Panc1 (cell line): ENCODE results near the gene CMTR2. TPM values are rescaled to one million over a fixed set of nuclear protein-coding genes. Genes with fewer than 3 reads are reported as not detected.

ENCODE experiments used
- ATAC-seq: fragments of 200-7000 bp; cut with Tn5 transposase; 2 replicates; pipeline ENCODE4 v1.9.1; 2020; ENCODE audit warnings: mild to moderate bottlenecking, moderate library complexity
- BruUV-seq: library from RNA; stranded (reverse); fragments of 400-500 nt; replicated peaks from 2 replicates; lab custom pipeline; 2021; lab: Mats Ljungman, UMichigan
- CTCF ChIA-PET: fragments of 300-600 bp; sonication (Branson Sonifier 250); formaldehyde crosslinking; loops from one replicate; lab custom pipeline; 2022; ENCODE audit warnings: antibody characterized with exemption; lab: Charles Lee
- POLR2A ChIA-PET: fragments of 300-600 bp; sonication (Branson Sonifier 250); formaldehyde crosslinking; loops from one replicate; lab custom pipeline; 2022; ENCODE audit warnings: antibody characterized with exemption; lab: Charles Lee
- DNase-seq: peaks from one replicate; pipeline ENCODE4 v3.0.0-alpha.2; 2010; ENCODE audit warnings: low read depth, low spot score
- H3K27ac ChIP-seq: 2 replicates; pipeline ENCODE4 v1.5.1; 2011; ENCODE audit warnings: mild to moderate bottlenecking, low read length, inconsistent platforms
- H3K27me3 ChIP-seq: fragments of 200-500 bp; sonication (Bioruptor generic); 2 replicates; pipeline ENCODE4 v1.6.0; 2014; ENCODE audit warnings: low read length, inconsistent platforms; ENCODE audit not compliant: control insufficient read depth, insufficient read depth
- H3K36me3 ChIP-seq: fragments of 200-500 bp; sonication (Bioruptor generic); 2 replicates; pipeline ENCODE4 v1.5.1; 2014; ENCODE audit warnings: inconsistent platforms, mild to moderate bottlenecking, low read length, moderate library complexity; ENCODE audit not compliant: control insufficient read depth, insufficient read depth
- H3K4me1 ChIP-seq: 2 replicates; pipeline ENCODE4 v1.5.1; 2011; ENCODE audit warnings: inconsistent platforms, mild to moderate bottlenecking, low read length, moderate library complexity; ENCODE audit not compliant: control insufficient read depth, insufficient read depth
- H3K4me3 ChIP-seq, 2 experiments: 2 replicates each; pipeline ENCODE4 v1.5.1; 2011 to 2012; ENCODE audit warnings: low read depth in 2 of 2, low read length in 2 of 2, mild to moderate bottlenecking in 2 of 2, inconsistent platforms in 1 of 2, moderate library complexity in 1 of 2
- H3K9me3 ChIP-seq: fragments of 200-500 bp; sonication (Bioruptor generic); 2 replicates; pipeline ENCODE4 v1.5.1; 2014; ENCODE audit warnings: low read depth, mild to moderate bottlenecking, inconsistent platforms, low read length, moderate library complexity; ENCODE audit not compliant: control insufficient read depth, insufficient read depth
- CTCF ChIP-seq: fragments of 450-650 bp; IDR thresholded peaks from 2 replicates; pipeline ENCODE4 v1.5.1; 2017; ENCODE audit warnings: mild to moderate bottlenecking
- POLR2AphosphoS5 ChIP-seq: IDR thresholded peaks from 2 replicates; pipeline ENCODE4 v1.6.1; 2012; ENCODE audit warnings: mild to moderate bottlenecking, low read depth, low read length, moderate library complexity
- SIN3A ChIP-seq: IDR thresholded peaks from 2 replicates; pipeline ENCODE4 v1.6.1; 2012; ENCODE audit warnings: low read depth, mild to moderate bottlenecking, low read length, moderate library complexity, borderline replicate concordance; ENCODE audit not compliant: insufficient read depth
- TCF7L2 ChIP-seq: IDR thresholded peaks from 2 replicates; pipeline ENCODE4 v1.6.1; 2011; ENCODE audit warnings: mild to moderate bottlenecking, low read depth, low read length, inconsistent platforms
- in situ Hi-C: cut with HindIII; loops from 2 replicates; pipeline ENCODE4 v1.10.0; 2016; ENCODE audit warnings: low sequenced_read_pairs, low pct_unique_long_range_greater_than_20kb
- intact Hi-C: fragments of 100-400 bp; cut with micrococcal nuclease; formaldehyde crosslinking; loops from one replicate; pipeline ENCODE4 v1.10.0; 2022; ENCODE audit not compliant: unreplicated experiment
- total RNA-seq: library from RNA; stranded (reverse); gene quantifications from one replicate; pipeline ENCODE4 v1.2.1, GENCODE V29; 2021; ENCODE audit not compliant: unreplicated experiment
- TF ChIP-seq, protein P1 (sequence below), 2 experiments: IDR thresholded peaks; 2 replicates each; pipeline ENCODE4 v1.6.1; 2011 to 2012; ENCODE audit warnings: low read depth in 2 of 2, control low read depth in 1 of 2, low read length in 1 of 2, mild to moderate bottlenecking in 1 of 2, moderate library complexity in 1 of 2; ENCODE audit not compliant: insufficient read depth in 1 of 2

CMTR2 gene
- total RNA-seq, 1 experiment from 2014 or later = 12.5 TPM

- in situ Hi-C loops = no loop called here
- H3K27me3 ChIP-seq = no peaks in the 10 kb centered on the region; the same call in 1 of the 2 replicates
- TF ChIP-seq POLR2AphosphoS5 (no peak), CTCF (no peak), TCF7L2 (no peak)
- TF ChIP-seq, protein P1, sequence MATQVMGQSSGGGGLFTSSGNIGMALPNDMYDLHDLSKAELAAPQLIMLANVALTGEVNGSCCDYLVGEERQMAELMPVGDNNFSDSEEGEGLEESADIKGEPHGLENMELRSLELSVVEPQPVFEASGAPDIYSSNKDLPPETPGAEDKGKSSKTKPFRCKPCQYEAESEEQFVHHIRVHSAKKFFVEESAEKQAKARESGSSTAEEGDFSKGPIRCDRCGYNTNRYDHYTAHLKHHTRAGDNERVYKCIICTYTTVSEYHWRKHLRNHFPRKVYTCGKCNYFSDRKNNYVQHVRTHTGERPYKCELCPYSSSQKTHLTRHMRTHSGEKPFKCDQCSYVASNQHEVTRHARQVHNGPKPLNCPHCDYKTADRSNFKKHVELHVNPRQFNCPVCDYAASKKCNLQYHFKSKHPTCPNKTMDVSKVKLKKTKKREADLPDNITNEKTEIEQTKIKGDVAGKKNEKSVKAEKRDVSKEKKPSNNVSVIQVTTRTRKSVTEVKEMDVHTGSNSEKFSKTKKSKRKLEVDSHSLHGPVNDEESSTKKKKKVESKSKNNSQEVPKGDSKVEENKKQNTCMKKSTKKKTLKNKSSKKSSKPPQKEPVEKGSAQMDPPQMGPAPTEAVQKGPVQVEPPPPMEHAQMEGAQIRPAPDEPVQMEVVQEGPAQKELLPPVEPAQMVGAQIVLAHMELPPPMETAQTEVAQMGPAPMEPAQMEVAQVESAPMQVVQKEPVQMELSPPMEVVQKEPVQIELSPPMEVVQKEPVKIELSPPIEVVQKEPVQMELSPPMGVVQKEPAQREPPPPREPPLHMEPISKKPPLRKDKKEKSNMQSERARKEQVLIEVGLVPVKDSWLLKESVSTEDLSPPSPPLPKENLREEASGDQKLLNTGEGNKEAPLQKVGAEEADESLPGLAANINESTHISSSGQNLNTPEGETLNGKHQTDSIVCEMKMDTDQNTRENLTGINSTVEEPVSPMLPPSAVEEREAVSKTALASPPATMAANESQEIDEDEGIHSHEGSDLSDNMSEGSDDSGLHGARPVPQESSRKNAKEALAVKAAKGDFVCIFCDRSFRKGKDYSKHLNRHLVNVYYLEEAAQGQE (IDR thresholded peaks at IDR 0.05; ENCODE audit: insufficient read depth in 1 of 2, low read depth in 2 of 2, low read length in 1 of 2) = no peak
- H3K36me3 ChIP-seq = no peaks in the 10 kb centered on the region
- no peak for ATAC-seq
- no peak for DNase-seq
- POLR2A ChIA-PET = no interaction called here
- H3K9me3 ChIP-seq = no peaks in the 10 kb centered on the region
- H3K4me3 ChIP-seq = no peak overlapping the region
- CTCF ChIA-PET = no interaction called here
- intact Hi-C loops = no loop called here
- no peaks in the 10 kb centered on the region for H3K4me1 ChIP-seq
- no peak overlapping the region for H3K27ac ChIP-seq
- BruUV-seq = no TSS peak
Observed at GRCh38 chr16:71250461-71251235, 38.6 kb downstream of the CMTR2 start.

GRCh38 chr16:71249399-71249798, 39.8 kb downstream of the CMTR2 start:
- ATAC-seq = no peak
- H3K9me3 ChIP-seq = no peaks in the 10 kb centered on the region
- intact Hi-C loops = no loop called here
- POLR2A ChIA-PET = no interaction called here
- no peaks in the 10 kb centered on the region for H3K36me3 ChIP-seq
- DNase-seq = no peak
- no peaks in the 10 kb centered on the region for H3K27me3 ChIP-seq
- TF ChIP-seq SIN3A = no peak
- no peak for TF ChIP-seq CTCF
- TF ChIP-seq, protein P1 (IDR thresholded peaks at IDR 0.05; ENCODE audit: insufficient read depth in 1 of 2, low read depth in 2 of 2, low read length in 1 of 2) = no peak
- TF ChIP-seq POLR2AphosphoS5 = no peak
- TF ChIP-seq TCF7L2 = no peak
- no peak overlapping the region for H3K27ac ChIP-seq
- CTCF ChIA-PET = no interaction called here
- no peak overlapping the region for H3K4me3 ChIP-seq
- no TSS peak for BruUV-seq
- in situ Hi-C loops = no loop called here
- H3K4me1 ChIP-seq = no peaks in the 10 kb centered on the region
